ENCODE data around the gene RAD51B.

GRCh38 chr14:67949771-67950170 lies 130.2 kb downstream of the RAD51B start:
- TF ChIP-seq, protein P1, sequence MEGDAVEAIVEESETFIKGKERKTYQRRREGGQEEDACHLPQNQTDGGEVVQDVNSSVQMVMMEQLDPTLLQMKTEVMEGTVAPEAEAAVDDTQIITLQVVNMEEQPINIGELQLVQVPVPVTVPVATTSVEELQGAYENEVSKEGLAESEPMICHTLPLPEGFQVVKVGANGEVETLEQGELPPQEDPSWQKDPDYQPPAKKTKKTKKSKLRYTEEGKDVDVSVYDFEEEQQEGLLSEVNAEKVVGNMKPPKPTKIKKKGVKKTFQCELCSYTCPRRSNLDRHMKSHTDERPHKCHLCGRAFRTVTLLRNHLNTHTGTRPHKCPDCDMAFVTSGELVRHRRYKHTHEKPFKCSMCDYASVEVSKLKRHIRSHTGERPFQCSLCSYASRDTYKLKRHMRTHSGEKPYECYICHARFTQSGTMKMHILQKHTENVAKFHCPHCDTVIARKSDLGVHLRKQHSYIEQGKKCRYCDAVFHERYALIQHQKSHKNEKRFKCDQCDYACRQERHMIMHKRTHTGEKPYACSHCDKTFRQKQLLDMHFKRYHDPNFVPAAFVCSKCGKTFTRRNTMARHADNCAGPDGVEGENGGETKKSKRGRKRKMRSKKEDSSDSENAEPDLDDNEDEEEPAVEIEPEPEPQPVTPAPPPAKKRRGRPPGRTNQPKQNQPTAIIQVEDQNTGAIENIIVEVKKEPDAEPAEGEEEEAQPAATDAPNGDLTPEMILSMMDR (IDR thresholded peaks at IDR 0.05), result no peak
- TF ChIP-seq, protein P2, sequence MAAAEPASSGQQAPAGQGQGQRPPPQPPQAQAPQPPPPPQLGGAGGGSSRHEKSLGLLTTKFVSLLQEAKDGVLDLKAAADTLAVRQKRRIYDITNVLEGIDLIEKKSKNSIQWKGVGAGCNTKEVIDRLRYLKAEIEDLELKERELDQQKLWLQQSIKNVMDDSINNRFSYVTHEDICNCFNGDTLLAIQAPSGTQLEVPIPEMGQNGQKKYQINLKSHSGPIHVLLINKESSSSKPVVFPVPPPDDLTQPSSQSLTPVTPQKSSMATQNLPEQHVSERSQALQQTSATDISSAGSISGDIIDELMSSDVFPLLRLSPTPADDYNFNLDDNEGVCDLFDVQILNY (CRISPR knock-in tag; IDR thresholded peaks at IDR 0.05), result no peak
- TF ChIP-seq PRDM15 (CRISPR knock-in tag; IDR thresholded peaks at IDR 0.05) (no peak), NFYB (CRISPR knock-in tag; conservative IDR thresholded peaks at IDR 0.05; ENCODE audit: low read depth) (no peak)
- TF ChIP-seq, protein P3, sequence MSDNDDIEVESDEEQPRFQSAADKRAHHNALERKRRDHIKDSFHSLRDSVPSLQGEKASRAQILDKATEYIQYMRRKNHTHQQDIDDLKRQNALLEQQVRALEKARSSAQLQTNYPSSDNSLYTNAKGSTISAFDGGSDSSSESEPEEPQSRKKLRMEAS (CRISPR knock-in tag; IDR thresholded peaks at IDR 0.05), result no peak
